H9 (cell line): ENCODE results near the gene INSYN1. TPM values are rescaled to one million over a fixed set of nuclear protein-coding genes. Genes with fewer than 3 reads are reported as not detected.
A peak's percentile ranks its signal among the peaks of the same experiment; 100 is the strongest.

ENCODE experiments used
- DNase-seq: peaks from one replicate; pipeline ENCODE4 v3.0.0-alpha.2; 2017
- H2AFZ ChIP-seq: one replicate; pipeline ENCODE4 v1.6.1; 2013; ENCODE audit warnings: mild to moderate bottlenecking, low read length, control low read depth, moderate library complexity
- H2AK5ac ChIP-seq: 2 replicates; pipeline ENCODE4 v1.6.1; 2013; ENCODE audit warnings: low read length, control low read depth, mixed read lengths; ENCODE audit not compliant: insufficient read length
- H2BK120ac ChIP-seq: one replicate; pipeline ENCODE4 v1.6.1; 2013; ENCODE audit warnings: low read depth, mild to moderate bottlenecking, low read length, control low read depth, inconsistent platforms; ENCODE audit not compliant: poor library complexity, severe bottlenecking
- H2BK12ac ChIP-seq: 2 replicates; pipeline ENCODE4 v1.6.1; 2013; ENCODE audit warnings: low read length, control low read depth, mixed read lengths, low read depth; ENCODE audit not compliant: insufficient read length
- H2BK15ac ChIP-seq: 2 replicates; pipeline ENCODE4 v1.6.1; 2013; ENCODE audit warnings: low read depth, low read length, control low read depth
- H2BK20ac ChIP-seq: one replicate; pipeline ENCODE4 v1.6.1; 2013; ENCODE audit warnings: low read depth, mild to moderate bottlenecking, low read length, control low read depth, inconsistent platforms; ENCODE audit not compliant: poor library complexity, severe bottlenecking
- H2BK5ac ChIP-seq: 2 replicates; pipeline ENCODE4 v1.6.1; 2013; ENCODE audit warnings: low read length, control low read depth, mixed read lengths; ENCODE audit not compliant: insufficient read length
- H3K14ac ChIP-seq: 2 replicates; pipeline ENCODE4 v1.6.1; 2013; ENCODE audit warnings: low read length, control low read depth; ENCODE audit not compliant: insufficient read depth
- H3K18ac ChIP-seq: 2 replicates; pipeline ENCODE4 v1.6.1; 2013; ENCODE audit warnings: low read depth, mild to moderate bottlenecking, mixed read lengths, low read length, control low read depth; ENCODE audit not compliant: insufficient read length
- H3K23ac ChIP-seq: 2 replicates; pipeline ENCODE4 v1.6.1; 2013; ENCODE audit warnings: low read length, control low read depth, mixed read lengths, low read depth; ENCODE audit not compliant: insufficient read length
- H3K23me2 ChIP-seq: 2 replicates; pipeline ENCODE4 v1.6.1; 2013; ENCODE audit warnings: low read depth, mild to moderate bottlenecking, mixed read lengths, low read length, control low read depth; ENCODE audit not compliant: insufficient read length, poor library complexity, severe bottlenecking
- H3K27ac ChIP-seq: 2 replicates; pipeline ENCODE4 v1.5.1; 2013; ENCODE audit warnings: low read length, control low read depth, mixed read lengths, low read depth; ENCODE audit not compliant: insufficient read length
- H3K27me3 ChIP-seq: 2 replicates; pipeline ENCODE4 v1.6.1; 2013; ENCODE audit warnings: low read length, control low read depth, inconsistent platforms; ENCODE audit not compliant: insufficient read depth
- H3K4ac ChIP-seq: 2 replicates; pipeline ENCODE4 v1.6.1; 2013; ENCODE audit warnings: low read depth, mild to moderate bottlenecking, control low read depth, inconsistent platforms, low read length, moderate library complexity
- H3K4me1 ChIP-seq: 2 replicates; pipeline ENCODE4 v1.6.1; 2013; ENCODE audit warnings: low read length, control low read depth, inconsistent platforms; ENCODE audit not compliant: insufficient read depth
- H3K4me2 ChIP-seq: 2 replicates; pipeline ENCODE4 v1.6.1; 2013; ENCODE audit warnings: low read length, control low read depth, mixed read lengths; ENCODE audit not compliant: insufficient read length, insufficient read depth
- H3K56ac ChIP-seq: 2 replicates; pipeline ENCODE4 v1.6.1; 2013; ENCODE audit warnings: low read depth, mild to moderate bottlenecking, mixed read lengths, low read length, control low read depth; ENCODE audit not compliant: insufficient read length
- H3K79me1 ChIP-seq: 2 replicates; pipeline ENCODE4 v1.6.1; 2013; ENCODE audit warnings: low read depth, mild to moderate bottlenecking, moderate library complexity, low read length, control low read depth, inconsistent platforms; ENCODE audit not compliant: insufficient read depth, poor library complexity, severe bottlenecking
- H3K79me2 ChIP-seq: 2 replicates; pipeline ENCODE4 v1.6.1; 2013; ENCODE audit warnings: low read length, control low read depth, inconsistent platforms; ENCODE audit not compliant: insufficient read depth
- H3K9ac ChIP-seq: 2 replicates; pipeline ENCODE4 v1.6.1; 2013; ENCODE audit warnings: low read length, control low read depth, mixed read lengths; ENCODE audit not compliant: insufficient read length; ENCODE audit errors: extremely low read depth
- H3K9me3 ChIP-seq: one replicate; pipeline ENCODE4 v1.6.1; 2013; ENCODE audit warnings: low read depth, low read length, inconsistent platforms; ENCODE audit not compliant: control insufficient read depth
- H3T11ph ChIP-seq: one replicate; pipeline ENCODE4 v1.6.1; 2013; ENCODE audit warnings: mild to moderate bottlenecking, low read length, control low read depth, inconsistent platforms
- H4K20me1 ChIP-seq: one replicate; pipeline ENCODE4 v1.6.1; 2013; ENCODE audit not compliant: control insufficient read depth, insufficient read length, insufficient read depth
- H4K5ac ChIP-seq: 2 replicates; pipeline ENCODE4 v1.6.1; 2013; ENCODE audit warnings: low read depth, mild to moderate bottlenecking, mixed read lengths, low read length, control low read depth; ENCODE audit not compliant: insufficient read length
- H4K8ac ChIP-seq: replicated peaks from 2 replicates; pipeline ENCODE4 v1.6.1; 2013; ENCODE audit warnings: low read length, control low read depth, mixed read lengths, low read depth; ENCODE audit not compliant: insufficient read length
- H4K91ac ChIP-seq: 2 replicates; pipeline ENCODE4 v1.6.1; 2013; ENCODE audit warnings: low read depth, mild to moderate bottlenecking, moderate library complexity, mixed read lengths, low read length, control low read depth; ENCODE audit not compliant: insufficient read length
- H3K27ac Mint-ChIP-seq, 3 experiments: 2 replicates in 2 of 3; 3 replicates in 1 of 3; pipeline ENCODE4 v1.8.0; 2020 to 2021; ENCODE audit warnings: mixed read lengths in 3 of 3, mild to moderate bottlenecking in 1 of 3, moderate library complexity in 1 of 3
- H3K27me3 Mint-ChIP-seq: 2 replicates; pipeline ENCODE4 v1.8.0; 2021; ENCODE audit warnings: low read depth, mild to moderate bottlenecking, moderate library complexity, mixed read lengths
- H3K36me3 Mint-ChIP-seq, 3 experiments: 2 replicates in 2 of 3; 3 replicates in 1 of 3; pipeline ENCODE4 v1.8.0; 2020 to 2021; ENCODE audit warnings: low read depth in 3 of 3, mixed read lengths in 3 of 3; ENCODE audit not compliant: insufficient read depth in 1 of 3
- H3K4me1 Mint-ChIP-seq, 2 experiments: 2 replicates each; pipeline ENCODE4 v1.8.0; 2020; ENCODE audit warnings: mixed read lengths in 2 of 2
- H3K4me3 Mint-ChIP-seq, 2 experiments: 2 replicates in 1 of 2; 3 replicates in 1 of 2; pipeline ENCODE4 v1.8.0; 2020 to 2021; ENCODE audit warnings: mild to moderate bottlenecking in 2 of 2, mixed read lengths in 2 of 2, moderate library complexity in 1 of 2
- H3K9me3 Mint-ChIP-seq, 2 experiments: 2 replicates in 1 of 2; 3 replicates in 1 of 2; pipeline ENCODE4 v1.8.0; 2020; ENCODE audit warnings: mild to moderate bottlenecking in 2 of 2, mixed read lengths in 2 of 2, moderate library complexity in 1 of 2
- CTCF ChIP-seq: fragments of 200-600 bp; sonication (generic); conservative IDR thresholded peaks from 3 replicates; pipeline ENCODE4 v1.8.0; 2021; ENCODE audit warnings: antibody characterized with exemption, mild to moderate bottlenecking
- WGBS: extraction: QIAGEN DNeasy Blood & Tissue Kit; methylation state at CpG from one replicate; pipeline ENCODE4 v1.1.7; 2013; ENCODE audit warnings: missing lambda C conversion rate, low lambda C conversion rate, mixed read lengths; ENCODE audit not compliant: insufficient read length; ENCODE audit errors: extremely low coverage; 5-methylcytosine and 5-hydroxymethylcytosine counted together
- total RNA-seq: library from RNA; stranded (reverse); gene quantifications from 2 replicates; pipeline ENCODE4 v1.2.1, GENCODE V29; 2021

Gene INSYN1
- total RNA-seq, 1 experiment from 2014 or later, result 1.9 TPM

GRCh38 chr15:73685981-73686380 is 67.2 kb downstream of the INSYN1 start:
- Histone ChIP-seq H4K8ac (no peak overlapping the region), H3K9me3 (no peaks in the 10 kb centered on the region), H3K23me2 (peaks cover 11% of the 10 kb centered on the region), H3K9ac (no peak overlapping the region), H3T11ph (no peak overlapping the region), H3K56ac (no peak overlapping the region), H2AFZ (no peak overlapping the region), H3K18ac (no peak overlapping the region), H2AK5ac (no peak overlapping the region), H3K14ac (no peak overlapping the region), H3K27me3 (no peaks in the 10 kb centered on the region), H4K91ac (no peak overlapping the region), H2BK120ac (no peak overlapping the region), H4K20me1 (no peaks in the 10 kb centered on the region), H3K4ac (no peak overlapping the region), H3K79me1 (peaks cover 3% of the 10 kb centered on the region), H3K79me2 (peaks cover 29% of the 10 kb centered on the region; the same call in 1 of the 2 replicates), H2BK20ac (no peak overlapping the region), H3K4me1 (no peaks in the 10 kb centered on the region), H2BK5ac (no peak overlapping the region), H2BK12ac (no peak overlapping the region), H2BK15ac (no peak overlapping the region), H3K23ac (no peak overlapping the region), H3K4me2 (peak overlapping the region; percentile 67), H3K27ac (no peak overlapping the region), H4K5ac (no peak overlapping the region)
- H3K4me1 Mint-ChIP-seq, result peaks cover 28 to 37% of the 10 kb centered on the region in 2 experiments
- H3K4me3 Mint-ChIP-seq, result peak overlapping the region; percentile 82 to 90
- WGBS, result no CpG with 5 or more reads among the region's 6 CpGs
- H3K9me3 Mint-ChIP-seq, result no peaks in the 10 kb centered on the region
- H3K27me3 Mint-ChIP-seq, result no peaks in the 10 kb centered on the region; the same call in 1 of the 2 replicates
- no peak for TF ChIP-seq CTCF
- H3K36me3 Mint-ChIP-seq, result peaks cover 0 to 1% (median 0%) of the 10 kb centered on the region in 3 experiments; a peak in 3 of 7 replicates
- H3K27ac Mint-ChIP-seq, result no peak overlapping the region
- no peak for DNase-seq

Other genes starting within 250 kb of the INSYN1 start
- gene NPTN, start 120.0 kb downstream of the INSYN1 start, total RNA-seq, result 89.1 and 90.9 TPM in 2 replicates
- 125 and 133 TPM in 2 replicates for gene CD276, start 69.0 kb downstream of the INSYN1 start, total RNA-seq
- gene TBC1D21, start 120.2 kb upstream of the INSYN1 start, total RNA-seq, result not detected in 2 replicates
- 6.9 and 9.1 TPM in 2 replicates for gene LOXL1, start 173.1 kb upstream of the INSYN1 start, total RNA-seq
- 2.5 and 2.9 TPM in 2 replicates for gene STOML1, start 238.9 kb upstream of the INSYN1 start, total RNA-seq
- 23.6 and 24.6 TPM in 2 replicates for gene PML, start 241.4 kb upstream of the INSYN1 start, total RNA-seq